Activated T-cell treated with anti-CD3 and anti-CD28 coated beads, Interleukin-2, amount 50 U/mL, for 48 hours (primary cell): Measurements from ENCODE around the gene SUMO4.

Source experiments
- DNase-seq, 2 experiments: peaks; one replicate each; pipeline ENCODE4 v3.0.0-alpha.2; 2020

Gene SUMO4

DNA sequence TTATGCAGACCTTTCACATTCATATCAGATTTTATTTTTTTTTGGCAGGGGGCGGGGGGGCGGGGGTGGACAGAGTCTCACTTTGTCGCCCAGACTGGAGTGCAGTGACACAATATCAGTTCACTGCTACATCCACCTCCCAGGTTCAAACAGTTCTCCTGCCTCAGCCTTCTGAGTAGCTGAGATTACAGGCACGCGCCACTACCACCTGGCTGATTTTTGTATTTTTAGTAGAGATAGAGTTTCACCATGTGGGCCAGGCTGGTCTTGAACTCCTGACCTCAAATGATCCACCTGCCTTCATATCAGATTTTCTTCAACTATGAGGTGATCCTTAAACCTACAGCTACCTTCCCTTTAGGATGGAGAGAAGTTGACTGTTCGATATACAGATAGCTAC is 8.0 kb upstream of the SUMO4 start:
- no peak for DNase-seq

- no peak for DNase-seq
Measured at GRCh38 chr6:149392535-149392934, 7.5 kb upstream of the SUMO4 start.

- no peak for DNase-seq
Measured at GRCh38 chr6:149393002-149393679, 6.9 kb upstream of the SUMO4 start.

DNA sequence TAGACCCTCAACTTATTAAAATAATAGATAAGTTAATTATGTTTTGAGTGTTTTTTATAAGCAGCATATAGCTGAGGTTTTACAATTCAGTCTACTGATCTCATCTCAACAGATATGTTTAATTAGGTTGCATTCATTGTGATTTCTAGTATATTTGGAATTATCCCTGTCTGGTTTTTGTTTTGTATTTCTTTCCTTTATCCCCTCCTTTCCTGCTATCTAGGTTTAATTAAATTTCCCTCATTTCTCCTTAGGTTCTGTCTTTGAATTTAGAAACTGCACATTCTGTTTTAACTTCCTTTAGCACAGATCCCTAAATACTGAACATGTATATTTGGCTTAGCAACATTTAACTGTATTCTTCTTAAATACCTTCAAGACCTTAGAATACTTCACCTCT is 4.9 kb upstream of the SUMO4 start:
- no peak for DNase-seq

- no peak for DNase-seq
Measured at GRCh38 chr6:149397384-149397783, 2.7 kb upstream of the SUMO4 start.

DNA sequence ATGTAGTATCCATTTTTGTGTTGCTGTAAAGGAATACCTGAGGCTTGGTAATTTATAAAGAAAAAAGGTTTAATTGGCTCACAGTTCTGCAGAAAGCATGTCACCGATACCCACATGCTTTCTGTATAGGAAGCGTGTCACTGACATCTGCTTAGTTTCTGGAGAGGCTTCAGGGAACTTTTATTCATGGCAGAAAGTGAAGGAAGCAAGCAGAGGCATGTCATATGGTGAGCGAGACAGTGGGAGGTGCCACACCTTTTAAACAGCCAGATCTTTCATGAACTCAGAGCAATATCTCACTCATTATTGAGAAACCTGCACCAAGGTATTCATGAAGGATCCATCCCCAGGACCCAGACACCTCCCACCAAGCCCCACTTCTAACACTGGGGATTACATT is 3.5 kb downstream of the SUMO4 start:
- no peak for DNase-seq

- no peak for DNase-seq
Measured at GRCh38 chr6:149405823-149406765, 6.0 kb downstream of the SUMO4 start.

GRCh38 chr6:149409617-149410016 is 9.6 kb downstream of the SUMO4 start:
- no peak for DNase-seq

- no peak for DNase-seq
Measured at GRCh38 chr6:149410557-149410956, 10.5 kb downstream of the SUMO4 start.

DNA sequence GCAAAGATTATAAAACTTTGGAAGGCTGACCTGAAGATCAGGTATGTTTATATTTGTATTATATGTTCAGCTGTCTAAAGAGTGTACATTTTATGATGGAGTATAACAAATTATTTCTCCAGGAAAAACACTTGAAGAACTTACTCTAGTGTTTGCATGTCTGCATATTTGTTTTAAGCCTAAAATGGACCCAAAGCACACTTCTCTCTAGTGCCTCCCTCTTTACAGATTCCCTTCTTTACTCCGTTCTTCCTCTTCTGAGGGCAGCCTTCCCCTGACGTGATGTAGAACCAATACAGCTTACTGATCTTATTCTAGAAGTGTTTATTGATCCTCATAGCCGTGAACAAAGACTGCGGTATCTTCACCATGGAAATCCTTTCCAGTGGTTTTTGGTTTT is 13.9 kb downstream of the SUMO4 start:
- no peak for DNase-seq

DNA sequence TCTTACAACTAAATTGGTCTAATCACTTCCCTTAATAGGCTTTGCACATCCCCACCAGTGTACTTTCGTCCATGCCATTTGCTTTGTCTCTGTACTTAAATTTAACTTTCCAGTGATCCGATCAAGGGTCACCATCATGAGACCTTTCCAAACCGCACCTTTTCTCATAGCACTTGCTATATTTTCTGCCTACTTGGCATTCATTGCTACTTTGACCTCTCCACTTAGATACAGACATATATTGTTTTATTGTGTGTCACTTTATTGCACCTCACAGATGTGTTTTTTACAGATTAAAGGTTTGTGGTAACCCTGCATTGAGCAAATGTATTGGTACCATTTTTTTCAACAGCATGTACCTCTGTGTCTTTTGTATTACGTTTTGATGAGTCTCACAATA is 14.8 kb downstream of the SUMO4 start:
- DNase-seq: no peak

DNA sequence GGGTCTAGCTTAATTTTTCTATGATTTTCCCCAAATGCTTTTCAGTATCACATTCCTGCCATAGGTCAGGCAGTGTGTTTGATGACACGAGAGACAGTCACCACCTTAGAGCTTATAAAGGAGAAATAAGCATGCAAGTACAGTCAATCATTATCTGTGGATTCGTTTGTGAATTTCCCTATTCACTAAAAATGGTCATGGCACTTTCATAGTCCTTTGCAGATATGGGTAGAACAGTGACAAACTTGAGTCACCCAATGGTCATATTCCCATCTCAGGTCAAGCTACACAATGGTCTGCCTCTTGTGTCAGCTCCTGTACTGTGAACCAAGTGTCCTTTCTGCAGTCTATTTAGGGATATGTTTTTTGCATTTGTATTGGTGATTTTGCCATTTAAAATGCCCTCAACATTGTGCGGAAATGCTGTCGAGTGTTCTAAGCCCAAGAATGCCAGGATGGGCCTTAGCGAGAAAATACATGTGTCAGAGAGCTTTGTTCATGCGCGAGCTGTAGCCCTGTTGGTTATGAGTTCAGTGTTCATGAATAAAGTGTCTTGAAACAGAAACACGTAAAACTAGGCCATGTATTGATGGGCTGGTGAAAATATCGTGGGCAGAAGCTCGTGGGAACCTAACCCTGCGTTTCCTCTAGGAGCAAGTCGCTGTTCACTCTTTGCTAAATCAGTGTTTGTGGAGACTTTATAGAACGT is 19.8 kb downstream of the SUMO4 start:
- no peak for DNase-seq

- no peak for DNase-seq
Measured at GRCh38 chr6:149421132-149421531, 21.1 kb downstream of the SUMO4 start.

- no peak for DNase-seq
Measured at GRCh38 chr6:149422581-149422980, 22.5 kb downstream of the SUMO4 start.

DNA sequence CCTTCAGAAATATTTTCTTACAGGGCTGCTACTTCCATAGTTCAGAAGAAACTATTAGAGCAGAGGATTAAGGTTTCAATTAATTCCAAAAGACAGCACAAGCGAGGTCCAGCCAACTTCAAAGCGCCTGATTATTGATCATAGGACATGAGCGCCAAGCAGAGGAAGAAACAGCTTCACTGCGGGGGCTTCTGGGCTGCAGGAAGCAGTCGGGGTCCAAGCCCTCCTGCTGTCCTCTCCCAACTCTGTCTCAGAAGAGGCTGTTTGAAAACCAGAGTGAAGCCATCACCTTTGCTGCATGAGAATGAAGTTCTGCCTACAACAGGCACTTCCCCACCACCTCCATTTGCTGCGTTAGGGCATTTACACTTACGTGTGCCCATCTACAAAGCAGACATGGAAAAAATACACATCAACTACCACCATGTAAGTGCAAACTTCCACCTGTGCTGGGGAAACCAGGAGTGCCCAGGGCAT is 23.9 kb downstream of the SUMO4 start:
- no peak for DNase-seq

DNA sequence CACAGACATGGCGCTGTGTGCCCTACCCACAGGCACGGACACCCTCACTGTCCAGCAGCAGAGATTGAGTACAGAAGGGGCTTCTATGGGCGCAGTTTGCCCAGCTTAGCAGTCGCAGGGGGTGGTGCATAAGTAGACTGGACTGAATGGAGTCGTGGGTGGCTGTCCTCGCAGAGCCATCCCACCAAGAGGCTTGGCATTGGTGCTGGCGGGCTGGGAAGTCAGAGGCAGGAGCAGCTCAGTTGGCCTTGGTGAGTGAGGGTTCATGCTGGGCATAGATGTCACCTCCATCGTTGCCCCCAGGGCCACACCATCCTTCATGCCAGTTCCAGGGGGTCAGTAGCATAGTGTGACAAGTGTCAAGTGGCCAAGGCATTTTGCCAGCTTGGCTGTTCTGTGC is 25.2 kb downstream of the SUMO4 start:
- no peak for DNase-seq

DNA sequence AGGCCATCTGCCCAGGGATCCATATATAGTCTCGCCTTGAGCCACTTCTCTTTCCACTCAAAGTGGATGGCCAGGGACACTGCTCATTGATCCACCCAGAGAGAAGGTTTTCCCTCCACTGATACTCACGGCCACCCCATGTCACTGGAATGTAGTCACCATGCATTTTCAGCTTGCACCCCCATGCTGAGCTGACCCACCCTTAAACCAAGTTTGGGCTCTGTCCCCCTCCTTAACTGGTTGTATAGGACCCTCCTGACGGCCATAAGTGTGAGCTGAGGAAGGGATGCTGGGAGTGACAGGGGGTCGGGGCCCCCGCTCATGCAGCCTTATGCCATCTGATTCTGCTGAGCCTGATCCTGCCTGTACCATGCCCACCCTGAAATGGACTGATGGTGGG is 25.7 kb downstream of the SUMO4 start:
- DNase-seq: no peak

- peak in 1 of 2 experiments; percentile 15 for DNase-seq
Measured at GRCh38 chr6:149428606-149429005, 28.5 kb downstream of the SUMO4 start.

- peak in 1 of 2 experiments; percentile 12 for DNase-seq
Measured at GRCh38 chr6:149429427-149430360, 29.6 kb downstream of the SUMO4 start.

DNA sequence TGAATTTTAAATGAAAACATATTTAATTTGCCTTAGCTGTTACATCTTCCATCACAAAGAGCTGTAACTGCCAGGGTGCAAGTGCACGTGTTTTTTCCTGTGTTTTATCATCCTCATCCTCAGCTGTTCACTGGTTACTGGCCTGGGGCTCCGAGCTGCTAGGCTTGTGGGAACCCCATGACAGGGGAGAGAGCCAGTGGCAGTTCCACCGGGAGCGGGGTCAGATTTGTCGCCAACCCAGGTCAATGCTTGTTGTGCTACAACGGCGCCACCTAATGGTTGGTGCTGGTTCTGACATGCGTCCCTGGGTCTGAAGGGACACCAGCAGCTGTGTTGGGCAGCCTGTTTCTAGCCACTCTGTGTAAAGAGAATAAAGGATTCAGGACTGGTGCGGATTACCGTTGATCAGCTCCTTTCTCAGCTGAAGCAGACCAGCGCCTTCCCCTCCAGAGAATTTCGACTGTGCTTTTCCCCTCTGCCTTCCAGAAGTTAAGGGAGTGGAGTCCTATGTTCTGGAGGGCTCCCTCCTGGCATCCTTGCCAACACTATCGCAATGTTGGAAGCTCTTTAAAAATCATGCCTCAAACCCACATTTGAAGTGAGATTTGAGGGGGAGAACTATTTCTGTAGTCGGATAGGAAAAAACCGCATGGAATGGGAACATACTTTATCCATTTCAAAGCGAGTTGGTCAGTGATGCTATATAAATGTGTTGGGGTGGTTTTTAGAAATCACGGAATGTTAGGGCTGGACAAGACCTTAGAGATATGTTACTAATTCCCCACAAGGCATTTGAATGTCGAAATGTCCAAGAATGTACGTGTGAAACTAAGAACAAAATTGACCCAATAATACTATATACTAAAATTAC is 32.1 kb downstream of the SUMO4 start:
- DNase-seq: peak; percentile 97 to 98

DNA sequence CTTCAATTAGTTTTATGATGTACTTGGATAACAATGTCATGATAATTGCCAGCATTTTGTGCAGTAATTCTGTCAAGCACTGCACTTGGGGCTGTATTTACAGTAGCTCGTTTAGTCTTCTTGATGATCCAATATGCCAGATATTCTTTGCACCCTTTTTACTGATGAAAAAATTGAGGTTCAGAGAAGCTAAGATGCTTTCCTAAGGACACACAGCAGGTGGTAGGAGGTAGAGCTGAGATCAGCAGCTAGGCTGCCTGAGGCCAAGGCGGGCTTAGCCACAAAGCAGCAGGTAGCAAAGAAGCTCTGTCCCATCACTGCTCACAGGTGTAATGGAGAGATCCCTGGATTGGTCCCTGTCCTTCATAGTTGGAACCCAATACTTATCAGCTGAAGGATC is 33.3 kb downstream of the SUMO4 start:
- peak in 1 of 2 experiments; percentile 8 for DNase-seq
